Panc1 (cell line): ENCODE results near the gene ELFN2. TPM values are rescaled to one million over a fixed set of nuclear protein-coding genes. Genes with fewer than 3 reads are reported as not detected.

Source experiments
- ATAC-seq: fragments of 200-7000 bp; cut with Tn5 transposase; 2 replicates; pipeline ENCODE4 v1.9.1; 2020; ENCODE audit warnings: mild to moderate bottlenecking, moderate library complexity
- BruUV-seq: library from RNA; stranded (reverse); fragments of 400-500 nt; replicated peaks from 2 replicates; lab custom pipeline; 2021; lab: Mats Ljungman, UMichigan
- CTCF ChIA-PET: fragments of 300-600 bp; sonication (Branson Sonifier 250); formaldehyde crosslinking; loops from one replicate; lab custom pipeline; 2022; ENCODE audit warnings: antibody characterized with exemption; lab: Charles Lee
- POLR2A ChIA-PET: fragments of 300-600 bp; sonication (Branson Sonifier 250); formaldehyde crosslinking; loops from one replicate; lab custom pipeline; 2022; ENCODE audit warnings: antibody characterized with exemption; lab: Charles Lee
- DNase-seq: peaks from one replicate; pipeline ENCODE4 v3.0.0-alpha.2; 2010; ENCODE audit warnings: low read depth, low spot score
- H3K27ac ChIP-seq: 2 replicates; pipeline ENCODE4 v1.5.1; 2011; ENCODE audit warnings: mild to moderate bottlenecking, low read length, inconsistent platforms
- H3K27me3 ChIP-seq: fragments of 200-500 bp; sonication (Bioruptor generic); 2 replicates; pipeline ENCODE4 v1.6.0; 2014; ENCODE audit warnings: low read length, inconsistent platforms; ENCODE audit not compliant: control insufficient read depth, insufficient read depth
- H3K36me3 ChIP-seq: fragments of 200-500 bp; sonication (Bioruptor generic); 2 replicates; pipeline ENCODE4 v1.5.1; 2014; ENCODE audit warnings: inconsistent platforms, mild to moderate bottlenecking, low read length, moderate library complexity; ENCODE audit not compliant: control insufficient read depth, insufficient read depth
- H3K4me1 ChIP-seq: 2 replicates; pipeline ENCODE4 v1.5.1; 2011; ENCODE audit warnings: inconsistent platforms, mild to moderate bottlenecking, low read length, moderate library complexity; ENCODE audit not compliant: control insufficient read depth, insufficient read depth
- H3K4me3 ChIP-seq, 2 experiments: 2 replicates each; pipeline ENCODE4 v1.5.1; 2011 to 2012; ENCODE audit warnings: low read depth in 2 of 2, low read length in 2 of 2, mild to moderate bottlenecking in 2 of 2, inconsistent platforms in 1 of 2, moderate library complexity in 1 of 2
- H3K9me3 ChIP-seq: fragments of 200-500 bp; sonication (Bioruptor generic); 2 replicates; pipeline ENCODE4 v1.5.1; 2014; ENCODE audit warnings: low read depth, mild to moderate bottlenecking, inconsistent platforms, low read length, moderate library complexity; ENCODE audit not compliant: control insufficient read depth, insufficient read depth
- CTCF ChIP-seq: fragments of 450-650 bp; IDR thresholded peaks from 2 replicates; pipeline ENCODE4 v1.5.1; 2017; ENCODE audit warnings: mild to moderate bottlenecking
- POLR2AphosphoS5 ChIP-seq: IDR thresholded peaks from 2 replicates; pipeline ENCODE4 v1.6.1; 2012; ENCODE audit warnings: mild to moderate bottlenecking, low read depth, low read length, moderate library complexity
- REST ChIP-seq, 2 experiments: IDR thresholded peaks; 2 replicates each; pipeline ENCODE4 v1.6.1; 2011 to 2012; ENCODE audit warnings: low read depth in 2 of 2, control low read depth in 1 of 2, low read length in 1 of 2, mild to moderate bottlenecking in 1 of 2, moderate library complexity in 1 of 2; ENCODE audit not compliant: insufficient read depth in 1 of 2
- SIN3A ChIP-seq: IDR thresholded peaks from 2 replicates; pipeline ENCODE4 v1.6.1; 2012; ENCODE audit warnings: low read depth, mild to moderate bottlenecking, low read length, moderate library complexity, borderline replicate concordance; ENCODE audit not compliant: insufficient read depth
- TCF7L2 ChIP-seq: IDR thresholded peaks from 2 replicates; pipeline ENCODE4 v1.6.1; 2011; ENCODE audit warnings: mild to moderate bottlenecking, low read depth, low read length, inconsistent platforms
- in situ Hi-C: cut with HindIII; loops from 2 replicates; pipeline ENCODE4 v1.10.0; 2016; ENCODE audit warnings: low sequenced_read_pairs, low pct_unique_long_range_greater_than_20kb
- intact Hi-C: fragments of 100-400 bp; cut with micrococcal nuclease; formaldehyde crosslinking; loops from one replicate; pipeline ENCODE4 v1.10.0; 2022; ENCODE audit not compliant: unreplicated experiment
- total RNA-seq: library from RNA; stranded (reverse); gene quantifications from one replicate; pipeline ENCODE4 v1.2.1, GENCODE V29; 2021; ENCODE audit not compliant: unreplicated experiment

ELFN2 gene
- total RNA-seq, 1 experiment from 2014 or later: 2.9 TPM

DNA sequence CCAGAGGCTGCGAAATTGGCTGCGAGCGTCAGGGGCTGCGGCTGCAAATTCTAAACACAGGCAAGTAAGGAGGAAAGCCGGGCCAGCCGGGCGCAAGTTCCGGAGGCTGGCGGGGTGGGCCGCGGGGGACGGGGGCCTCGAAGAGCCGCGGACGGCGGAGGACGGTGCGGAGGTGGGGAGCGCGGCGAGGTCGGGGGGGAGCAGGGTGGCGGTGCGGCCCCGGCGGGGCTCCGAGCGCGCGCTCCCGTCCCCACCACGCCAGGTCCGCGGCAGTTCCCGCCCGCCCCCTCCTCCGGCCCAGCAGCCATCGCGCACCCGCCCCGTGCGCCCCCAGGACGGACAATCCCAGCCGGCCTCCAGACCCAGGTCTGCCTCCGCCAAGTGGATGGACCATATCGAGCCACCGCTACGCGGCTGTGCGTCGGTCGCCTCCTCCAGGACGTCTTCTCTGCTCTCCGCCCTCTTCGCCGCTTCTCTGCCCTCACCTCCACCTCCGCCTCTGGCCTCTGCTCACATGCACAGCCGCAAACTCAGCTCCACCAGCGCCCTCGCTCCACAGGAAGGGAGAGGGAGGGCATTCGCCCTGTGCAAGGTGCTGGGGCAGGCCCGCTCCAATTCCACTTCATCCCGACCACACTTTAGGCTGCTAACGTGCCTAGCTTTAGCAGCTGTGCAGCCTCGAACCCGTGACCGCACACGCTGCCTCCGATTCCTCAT is 7.2 kb downstream of the ELFN2 start:
- ChIA-PET POLR2A (interaction anchor here (0.5 kb wide), 1 partner anchor 938 kb away, joined by 13 read pairs; no protein-coding TSS in a partner anchor), CTCF (no interaction called here)
- in situ Hi-C loops: no loop called here
- Histone ChIP-seq H3K4me1 (peaks cover 7% of the 10 kb centered on the region; the same call in 1 of the 2 replicates), H3K27ac (peak overlapping the region; percentile 34; the same call in 1 of the 2 replicates), H3K27me3 (no peaks in the 10 kb centered on the region), H3K9me3 (no peaks in the 10 kb centered on the region), H3K4me3 (peak overlapping the region; percentile 48 to 57), H3K36me3 (no peaks in the 10 kb centered on the region)
- intact Hi-C loops: no loop called here
- TF ChIP-seq TCF7L2 (no peak), REST (IDR thresholded peaks at IDR 0.05; ENCODE audit: insufficient read depth in 1 of 2, low read depth in 2 of 2, low read length in 1 of 2) (no peak), CTCF (no peak; the same call in 1 of the 2 replicates), POLR2AphosphoS5 (no peak), SIN3A (no peak)
- ATAC-seq (peak; percentile 71), DNase-seq (no peak)
- BruUV-seq: no TSS peak

- POLR2A ChIA-PET: interaction anchor here (0.5 kb wide), 1 partner anchor 937 kb away, joined by 13 read pairs; no protein-coding TSS in a partner anchor
- no peak for TF ChIP-seq CTCF
- no peak for TF ChIP-seq TCF7L2
- no peak for TF ChIP-seq POLR2AphosphoS5
- no peak for TF ChIP-seq REST (IDR thresholded peaks at IDR 0.05; ENCODE audit: insufficient read depth in 1 of 2, low read depth in 2 of 2, low read length in 1 of 2)
- no peak for TF ChIP-seq SIN3A
- no peaks in the 10 kb centered on the region for H3K9me3 ChIP-seq
- in situ Hi-C loops (no loop called here), intact Hi-C loops (no loop called here)
- H3K27me3 ChIP-seq: no peaks in the 10 kb centered on the region
- H3K36me3 ChIP-seq: no peaks in the 10 kb centered on the region
- peak overlapping the region in 1 of 2 experiments; percentile 48; a peak in 2 of 4 replicates for H3K4me3 ChIP-seq
- CTCF ChIA-PET: no interaction called here
- H3K4me1 ChIP-seq: peaks cover 7% of the 10 kb centered on the region; the same call in 1 of the 2 replicates
- BruUV-seq: no TSS peak
- H3K27ac ChIP-seq: no peak overlapping the region
- ATAC-seq (peak; percentile 11), DNase-seq (no peak)
Measured at GRCh38 chr22:37419370-37419968, 7.8 kb downstream of the ELFN2 start.
